Middle frontal gyrus (tissue), 1 donor: ENCODE measurements around the gene CLDN19.
"Not testable (repeated sequence)": the region's sequence is repeated elsewhere in the genome, so short reads cannot be mapped to it uniquely, and the experiment has no call there.

Experiments
- DNase-seq: peaks from one replicate; pipeline ENCODE4 v3.0.0-alpha.2; 2015; ENCODE audit warnings: low spot score; ENCODE audit errors: extremely low spot score

The CLDN19 gene

DNA sequence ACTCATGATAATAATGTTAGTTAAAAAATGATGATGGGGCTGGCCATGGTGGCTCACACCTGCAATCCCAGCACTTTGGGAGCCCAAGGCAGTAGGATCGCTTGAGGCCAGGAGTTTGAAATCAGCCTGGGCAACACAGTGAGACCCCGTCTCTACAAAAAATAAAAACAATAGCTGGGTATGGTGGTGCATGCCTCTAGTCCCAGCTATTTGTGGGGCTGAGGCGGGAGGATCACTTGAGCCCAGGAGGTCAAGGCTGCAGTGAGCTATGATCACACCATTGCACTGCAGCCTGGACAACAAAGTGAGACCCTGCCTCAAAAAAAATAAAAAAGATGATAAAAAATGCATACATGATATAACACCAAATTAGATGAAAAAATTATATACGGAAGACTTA lies 21.5 kb upstream of the CLDN19 start:
- DNase-seq: no peak

- DNase-seq: no peak
Measured at GRCh38 chr1:42759114-42759513, 19.1 kb upstream of the CLDN19 start.

- DNase-seq: no peak
Measured at GRCh38 chr1:42758641-42759040, 18.6 kb upstream of the CLDN19 start.

DNA sequence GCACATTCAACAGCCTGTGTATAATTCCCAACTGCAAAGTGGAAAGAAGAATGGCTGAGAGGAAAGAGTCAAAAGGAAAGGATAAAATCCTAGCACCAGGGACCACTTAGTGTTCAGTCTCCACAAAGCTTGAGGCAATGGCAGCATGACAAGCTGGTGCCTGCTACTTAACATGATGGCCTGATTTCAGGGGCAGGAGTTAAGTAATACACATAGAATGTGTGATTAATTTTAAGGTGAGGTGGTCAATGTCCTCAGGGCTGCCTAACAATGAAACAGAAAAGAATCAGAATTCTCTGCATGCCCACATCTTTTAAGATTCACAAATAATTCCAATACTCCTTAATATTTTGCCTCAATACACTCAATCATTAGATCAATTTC lies 17.8 kb upstream of the CLDN19 start:
- no peak for DNase-seq

- DNase-seq: no peak
Measured at GRCh38 chr1:42756956-42757891, 17.2 kb upstream of the CLDN19 start.

GRCh38 chr1:42753070-42753469 lies 13.0 kb upstream of the CLDN19 start:
- DNase-seq: no peak

DNA sequence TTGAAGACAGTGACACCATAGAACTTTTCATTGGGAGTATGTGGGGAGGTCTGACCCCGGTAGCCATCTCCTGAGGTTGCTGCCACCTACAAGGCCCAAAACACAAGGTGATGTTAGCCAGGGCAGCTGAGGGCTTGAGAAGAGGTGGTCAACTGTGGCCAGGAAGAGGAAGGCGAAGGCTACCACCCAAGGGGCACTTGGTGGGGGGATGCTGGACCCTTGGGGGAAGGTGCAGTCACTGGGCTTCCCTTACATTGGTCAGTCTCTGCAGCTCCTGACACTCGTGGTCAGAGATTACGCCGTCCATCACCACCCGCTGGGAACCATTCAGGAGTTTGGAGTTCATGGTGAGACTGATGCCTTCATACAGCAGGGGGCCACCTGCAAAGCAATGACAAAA lies 12.2 kb upstream of the CLDN19 start:
- DNase-seq: no peak

- DNase-seq: not testable (repeated sequence)
Measured at GRCh38 chr1:42751511-42752070, 11.6 kb upstream of the CLDN19 start.

GRCh38 chr1:42750041-42750440 lies 10.0 kb upstream of the CLDN19 start:
- DNase-seq: no peak

DNA sequence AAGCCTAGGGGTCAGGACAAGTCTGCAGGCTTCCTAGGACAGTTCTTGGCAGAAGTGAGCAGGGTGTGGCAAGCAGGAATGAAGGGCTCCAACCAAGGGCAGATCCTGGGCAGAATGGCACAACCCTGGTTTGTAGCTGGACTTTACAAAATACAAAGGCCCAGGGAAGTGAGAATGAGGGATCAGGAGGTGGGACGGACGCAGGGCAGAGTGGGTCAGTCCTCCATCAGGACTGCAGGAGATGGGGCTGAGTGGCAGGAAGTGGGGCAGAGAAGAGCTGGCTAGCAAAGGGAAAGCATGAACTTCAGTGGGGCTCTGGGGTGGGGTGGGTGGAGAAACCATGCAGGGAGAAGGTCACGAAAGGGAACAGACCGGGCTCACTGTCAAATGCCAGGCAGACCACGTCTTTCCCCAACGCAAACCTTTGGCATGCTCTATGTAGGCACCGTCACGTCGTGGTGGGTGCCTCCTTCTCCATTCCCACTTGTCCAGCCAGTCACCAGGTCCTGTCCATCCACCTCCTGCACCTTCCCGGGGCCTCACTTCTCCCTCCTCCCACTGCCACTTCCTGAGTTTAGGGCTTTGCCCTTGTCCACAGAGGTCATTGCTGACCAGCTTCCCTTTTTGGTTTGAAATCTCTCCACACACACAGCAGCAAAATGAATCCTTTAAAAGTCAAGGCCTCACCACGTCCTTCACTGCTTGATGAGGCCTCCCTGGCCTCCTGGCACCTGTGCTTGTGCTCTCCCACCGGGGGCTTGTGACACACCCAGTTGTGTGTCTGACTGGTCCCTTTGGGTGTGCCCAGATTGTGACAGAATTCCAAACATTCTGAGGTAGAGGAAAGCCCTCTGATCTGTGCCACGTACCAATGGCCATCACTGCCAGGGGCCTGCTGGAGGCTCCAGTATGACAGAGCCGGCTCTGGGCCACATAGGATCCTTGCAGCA lies 8.7 kb upstream of the CLDN19 start:
- DNase-seq: no peak

GRCh38 chr1:42748021-42748420 lies 8.0 kb upstream of the CLDN19 start:
- no peak for DNase-seq

GRCh38 chr1:42747125-42747524 lies 7.1 kb upstream of the CLDN19 start:
- DNase-seq: no peak

DNA sequence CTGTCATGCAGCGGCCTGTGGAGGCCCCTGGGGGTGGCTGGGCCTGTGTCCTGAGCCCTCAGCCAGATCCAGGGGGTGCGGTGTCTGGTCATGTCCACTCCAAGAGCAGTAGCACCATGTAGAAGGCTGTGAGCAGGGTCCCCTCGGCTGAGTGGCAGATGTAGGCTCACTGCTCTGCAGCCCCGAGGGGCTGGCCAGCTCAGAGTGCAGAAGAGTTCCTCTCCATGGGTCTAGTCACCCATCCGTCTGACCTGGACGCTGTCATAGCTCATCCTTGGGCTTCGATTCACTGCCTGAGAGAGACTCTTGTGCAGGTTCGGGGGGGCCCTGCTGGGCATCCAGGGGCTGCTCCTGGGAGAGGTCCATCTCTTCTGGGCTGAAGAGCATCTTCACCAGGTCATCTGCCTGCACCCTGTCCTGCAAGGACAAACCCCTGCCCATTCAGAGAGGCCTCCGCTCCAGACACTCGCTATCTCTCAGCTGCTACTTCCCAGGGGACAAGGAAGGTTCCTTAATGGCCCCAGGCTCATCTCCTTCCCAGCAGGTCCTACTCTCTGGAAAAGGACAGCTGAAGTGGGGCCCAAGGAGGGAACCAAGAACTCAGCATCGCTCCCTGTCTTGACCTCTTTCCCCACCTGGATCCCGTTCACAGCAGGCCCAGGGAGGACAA lies 6.5 kb upstream of the CLDN19 start:
- DNase-seq: no peak

DNA sequence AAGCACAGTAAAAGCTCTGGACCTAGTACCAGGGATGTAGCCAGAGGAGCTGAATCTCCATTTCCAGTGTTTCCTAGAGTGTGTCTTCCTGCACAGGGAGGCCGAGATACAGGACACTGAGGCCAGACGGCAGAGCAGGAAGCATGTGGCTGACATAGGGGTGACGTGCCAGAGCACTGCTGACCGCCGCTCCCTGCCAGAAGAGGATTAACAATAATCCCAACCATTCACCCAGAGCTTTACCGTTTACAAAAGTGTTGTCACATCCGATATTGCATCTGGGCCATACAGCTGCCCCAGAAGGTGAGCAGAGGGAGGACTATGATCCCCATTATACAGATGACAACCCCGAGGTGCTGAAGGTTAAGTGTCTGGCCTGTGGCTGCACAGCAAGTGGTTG lies 5.8 kb upstream of the CLDN19 start:
- no peak for DNase-seq

GRCh38 chr1:42744148-42744413 lies 4.0 kb upstream of the CLDN19 start:
- DNase-seq: no peak

DNA sequence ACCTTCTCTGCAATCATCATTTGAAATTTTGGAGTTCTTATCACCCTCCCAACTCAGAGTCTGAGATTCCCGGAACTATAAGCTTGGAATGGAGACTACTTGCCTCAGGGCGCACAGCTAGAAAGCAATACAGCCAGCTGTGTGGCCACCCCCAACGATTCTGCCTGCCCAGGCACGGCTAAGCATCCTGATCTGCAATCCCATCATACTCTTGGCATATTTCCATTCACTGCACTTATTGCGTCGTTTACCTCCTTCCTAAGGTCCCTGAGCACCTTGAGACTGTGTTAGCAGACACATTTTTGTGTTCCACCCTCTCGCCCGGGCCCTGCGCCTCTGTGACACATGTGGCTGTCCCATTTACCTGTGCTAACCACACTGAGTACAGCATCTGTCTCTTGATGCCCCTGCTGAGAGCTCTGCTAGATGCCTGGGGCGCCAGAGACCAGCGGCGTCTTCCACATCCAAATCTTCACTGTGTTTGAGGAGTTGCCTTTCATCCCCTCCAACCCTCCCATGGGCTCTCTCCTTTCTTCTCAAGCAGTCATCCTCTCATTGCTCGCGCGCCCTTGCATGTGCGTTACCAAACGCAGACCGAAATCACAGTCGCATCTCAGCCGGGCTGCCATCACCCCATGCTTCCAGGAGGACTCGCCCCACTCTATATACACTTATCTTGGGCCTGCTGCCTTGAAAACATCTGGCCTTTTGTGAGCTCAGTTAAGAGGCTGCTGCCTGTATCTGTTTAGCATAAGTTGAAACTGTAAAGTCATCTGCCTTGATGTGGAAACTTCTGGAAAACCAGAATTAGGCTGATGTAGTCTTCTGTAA lies 3.5 kb upstream of the CLDN19 start:
- no peak for DNase-seq

DNA sequence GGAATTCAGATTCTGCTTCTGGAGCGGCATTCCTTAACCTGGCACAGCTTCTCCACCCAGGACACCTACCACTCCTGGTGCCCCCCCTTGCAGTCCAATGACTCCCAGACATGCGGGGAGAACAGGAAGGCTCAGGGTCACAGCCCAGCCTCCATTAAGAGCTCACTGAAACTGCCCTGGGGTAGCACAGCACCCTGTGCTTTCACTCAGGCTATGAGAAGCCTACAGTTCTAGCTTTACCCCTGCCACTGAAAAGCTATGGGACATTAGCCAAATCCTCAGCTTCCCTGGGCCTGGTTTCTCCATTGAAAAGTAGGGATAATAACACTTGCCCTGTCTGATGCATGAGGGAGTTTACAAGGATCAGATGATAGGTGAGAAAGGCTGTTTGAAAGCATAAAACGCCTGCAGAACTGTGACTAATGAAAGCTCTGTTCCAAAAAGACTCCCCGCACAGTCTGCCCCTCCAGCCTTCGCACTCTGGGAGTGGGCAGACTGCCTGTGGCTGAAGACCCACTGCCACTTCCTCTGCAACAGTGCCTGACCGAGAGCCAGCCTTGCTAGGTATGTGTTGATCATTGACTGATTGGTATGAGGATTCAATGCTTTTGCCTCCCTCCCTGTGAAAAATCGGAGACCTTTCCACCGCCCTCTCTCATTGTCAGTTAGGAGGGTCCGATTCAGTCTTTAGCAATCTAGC lies 2.7 kb upstream of the CLDN19 start:
- no peak for DNase-seq

- no peak for DNase-seq
Measured at GRCh38 chr1:42742141-42742540, 2.1 kb upstream of the CLDN19 start.

DNA sequence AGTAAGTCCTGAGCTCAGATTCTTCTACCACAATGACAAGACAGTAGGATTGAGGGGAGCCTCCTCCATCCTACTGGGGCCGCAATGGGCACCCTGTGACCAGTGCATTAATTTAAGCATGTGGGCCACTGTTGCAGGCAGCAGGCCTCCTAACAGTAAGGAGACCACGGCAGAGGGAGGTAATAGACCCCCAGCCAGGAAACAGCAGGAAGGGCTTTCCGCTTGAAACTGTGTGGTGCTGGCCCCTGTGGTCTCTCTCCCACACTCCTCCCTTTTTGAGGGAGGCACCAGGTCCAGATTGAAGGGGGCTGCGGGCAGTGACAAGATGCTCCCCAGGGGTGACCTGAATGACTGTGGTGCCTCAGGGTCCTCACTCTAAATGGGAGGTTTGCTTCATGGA lies 1.7 kb upstream of the CLDN19 start:
- no peak for DNase-seq
